22Rv1 (cell line): ENCODE data around the gene MT1E.

ENCODE experiments used
- H3K27ac ChIP-seq: fragments of 450-650 bp; 2 replicates; pipeline ENCODE4 v1.5.1; 2017
- CTCF ChIP-seq: fragments of 450-650 bp; IDR thresholded peaks from 2 replicates; pipeline ENCODE4 v1.5.1; 2017; ENCODE audit warnings: mild to moderate bottlenecking
- ZFX ChIP-seq: fragments of 450-650 bp; IDR thresholded peaks from 2 replicates; pipeline ENCODE4 v1.6.1; 2017; ENCODE audit warnings: antibody characterized with exemption, borderline replicate concordance

The MT1E gene

GRCh38 chr16:56601325-56601724 is 24.3 kb upstream of the MT1E start:
- no peak overlapping the region for H3K27ac ChIP-seq
- no peak for TF ChIP-seq CTCF
- TF ChIP-seq ZFX: no peak

GRCh38 chr16:56603589-56603988 is 22.0 kb upstream of the MT1E start:
- H3K27ac ChIP-seq: no peak overlapping the region

GRCh38 chr16:56604966-56605365 is 20.6 kb upstream of the MT1E start:
- no peak overlapping the region for H3K27ac ChIP-seq
- TF ChIP-seq ZFX (no peak), CTCF (no peak)

More at GRCh38 chr16:56603589-56603988, 22.0 kb upstream of the MT1E start:
- TF ChIP-seq CTCF (peak; percentile 62), ZFX (no peak)

GRCh38 chr16:56605475-56605874 is 20.1 kb upstream of the MT1E start:
- TF ChIP-seq ZFX (no peak), CTCF (no peak)
- H3K27ac ChIP-seq: no peak overlapping the region

- peak overlapping the region; percentile 68; the same call in 1 of the 2 replicates for H3K27ac ChIP-seq
- TF ChIP-seq ZFX (no peak), CTCF (no peak)
Measured at GRCh38 chr16:56606071-56606475, 19.5 kb upstream of the MT1E start.

- peak overlapping the region; percentile 68 for H3K27ac ChIP-seq
- TF ChIP-seq CTCF (no peak), ZFX (no peak)
Measured at GRCh38 chr16:56606476-56607108, 19.0 kb upstream of the MT1E start.

- TF ChIP-seq CTCF (no peak), ZFX (no peak)
- H3K27ac ChIP-seq: peak overlapping the region; percentile 68
Measured at GRCh38 chr16:56607109-56607618, 18.4 kb upstream of the MT1E start.
